Gastrocnemius medialis (tissue), 4 donors: ENCODE results near the gene ADCY2. TPM values are rescaled to one million over a fixed set of nuclear protein-coding genes. Genes with fewer than 3 reads are reported as not detected.

Source experiments
- ATAC-seq, 2 donors: fragments of 150-250 bp; one replicate each; pipeline ENCODE4 v1.9.1; 2016
- DNase-seq, 2 donors: peaks; one replicate each; pipeline ENCODE4 v3.0.0-alpha.2; 2019
- H3K27ac ChIP-seq, 4 donors: fragments of 200-600 bp; sonication (generic); 1 replicate in 1 of 4; 2 replicates in 3 of 4; pipeline ENCODE4 v1.5.1; 2016 to 2018; ENCODE audit warnings: mild to moderate bottlenecking in 2 of 4, moderate library complexity in 1 of 4
- H3K27me3 ChIP-seq, 3 donors: fragments of 200-600 bp; sonication (generic) in 2 of 3; 1 replicate in 1 of 3; 2 replicates in 2 of 3; pipeline versions ENCODE4 v1.5.1 to v1.6.0; 2016 to 2019; ENCODE audit warnings: mild to moderate bottlenecking in 1 of 3, moderate library complexity in 1 of 3
- H3K36me3 ChIP-seq, 2 donors: fragments of 200-600 bp; sonication (generic) in 1 of 2; one replicate each; pipeline ENCODE4 v1.5.1; 2017 to 2018
- H3K4me1 ChIP-seq, 2 donors: fragments of 200-600 bp; sonication (generic) in 1 of 2; one replicate each; pipeline ENCODE4 v1.5.1; 2016 to 2017; ENCODE audit warnings: mild to moderate bottlenecking in 2 of 2
- H3K4me3 ChIP-seq, 4 donors: fragments of 200-600 bp; sonication (generic) in 3 of 4; 1 replicate in 1 of 4; 2 replicates in 3 of 4; pipeline ENCODE4 v1.5.1; 2016 to 2019; ENCODE audit warnings: mild to moderate bottlenecking in 2 of 4
- H3K9me3 ChIP-seq, 3 donors: fragments of 200-600 bp; sonication (generic) in 2 of 3; 1 replicate in 1 of 3; 2 replicates in 2 of 3; pipeline ENCODE4 v1.5.1; 2016 to 2019
- CTCF ChIP-seq, 5 experiments: fragments of 450-650 bp in 3 of 5; fragments of 200-600 bp in 2 of 5; sonication (generic) in 2 of 5; IDR thresholded peaks in 4 of 5; conservative IDR thresholded peaks in 1 of 5; 1 replicate in 4 of 5; 2 replicates in 1 of 5; pipeline ENCODE4 v1.5.1; 2016 to 2019; ENCODE audit warnings: antibody characterized with exemption in 5 of 5, mild to moderate bottlenecking in 3 of 5, moderate library complexity in 3 of 5
- POLR2A ChIP-seq, 2 donors: fragments of 450-650 bp; IDR thresholded peaks; one replicate each; pipeline ENCODE4 v1.6.1; 2017; ENCODE audit warnings: antibody characterized with exemption in 2 of 2, mild to moderate bottlenecking in 2 of 2, moderate library complexity in 2 of 2
- in situ Hi-C, 4 donors: fragments of 200-750 bp; cut with MboI; loops; one replicate each; pipeline versions ENCODE4 v1.15.0 to v1.8.0; 2017; ENCODE audit warnings: low sequenced_read_pairs in 4 of 4
- intact Hi-C: fragments of 100-400 bp; cut with DNase I; formaldehyde crosslinking; loops from one replicate; pipeline ENCODE4 v1.15.1; 2023; ENCODE audit warnings: low total_unique reads
- total RNA-seq, 4 donors: library from RNA; depleted of rRNA; stranded (reverse); fragments of >200 nt; gene quantifications; one replicate each; pipeline versions ENCODE4 v1.1.0 to v1.2.3, GENCODE V29; 2016

Gene ADCY2
- total RNA-seq, 4 donors from 2014 or later, result 24.3 to 50.1 (median 36.5) TPM

DNA sequence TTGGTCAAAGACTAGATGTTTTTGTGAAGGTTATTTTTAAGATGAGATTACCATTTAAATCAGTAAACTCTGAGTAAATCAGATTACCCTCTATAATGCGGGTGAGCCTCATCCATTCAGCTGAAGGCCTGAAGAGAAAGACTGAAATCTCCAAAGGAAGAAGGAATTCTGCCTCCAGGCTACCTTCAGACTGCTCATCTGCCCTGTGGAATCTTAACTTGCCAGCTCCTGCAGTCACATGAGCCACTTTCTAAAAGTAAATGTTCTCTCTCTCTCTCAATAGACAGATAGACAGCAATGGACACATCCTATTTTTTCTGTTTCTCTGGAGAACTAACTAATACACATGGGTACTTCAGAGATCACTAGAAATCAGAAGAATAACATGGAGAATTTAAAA lies 272.2 kb downstream of the ADCY2 start:
- intact Hi-C loops (no loop called here), in situ Hi-C loops (no loop called here)
- Histone ChIP-seq H3K36me3 (no peaks in the 10 kb centered on the region), H3K27me3 (no peaks in the 10 kb centered on the region), H3K9me3 (no peaks in the 10 kb centered on the region), H3K27ac (peak overlapping the region in 2 of 4 donors; percentile 17 to 52), H3K4me3 (no peak overlapping the region), H3K4me1 (peaks cover 17 to 22% of the 10 kb centered on the region in 2 donors)
- ATAC-seq (peak; percentile 72 to 80), DNase-seq (no peak)
- TF ChIP-seq CTCF (IDR thresholded peaks at IDR 0.05 in 4 of 5, conservative IDR thresholded peaks at IDR 0.05 in 1 of 5) (no peak), POLR2A (IDR thresholded peaks at IDR 0.05) (no peak)

GRCh38 chr5:7668627-7669026 lies 272.7 kb downstream of the ADCY2 start:
- Histone ChIP-seq H3K9me3 (no peaks in the 10 kb centered on the region), H3K4me1 (peaks cover 21 to 25% of the 10 kb centered on the region in 2 donors), H3K36me3 (no peaks in the 10 kb centered on the region), H3K27me3 (no peaks in the 10 kb centered on the region), H3K4me3 (no peak overlapping the region), H3K27ac (peak overlapping the region in 2 of 4 donors; percentile 17 to 52)
- in situ Hi-C loops, result no loop called here
- ATAC-seq (peak; percentile 61 to 71), DNase-seq (no peak)
- TF ChIP-seq CTCF (IDR thresholded peaks at IDR 0.05 in 4 of 5, conservative IDR thresholded peaks at IDR 0.05 in 1 of 5), result no peak
- TF ChIP-seq POLR2A (IDR thresholded peaks at IDR 0.05), result no peak
- intact Hi-C loops, result no loop called here

DNA sequence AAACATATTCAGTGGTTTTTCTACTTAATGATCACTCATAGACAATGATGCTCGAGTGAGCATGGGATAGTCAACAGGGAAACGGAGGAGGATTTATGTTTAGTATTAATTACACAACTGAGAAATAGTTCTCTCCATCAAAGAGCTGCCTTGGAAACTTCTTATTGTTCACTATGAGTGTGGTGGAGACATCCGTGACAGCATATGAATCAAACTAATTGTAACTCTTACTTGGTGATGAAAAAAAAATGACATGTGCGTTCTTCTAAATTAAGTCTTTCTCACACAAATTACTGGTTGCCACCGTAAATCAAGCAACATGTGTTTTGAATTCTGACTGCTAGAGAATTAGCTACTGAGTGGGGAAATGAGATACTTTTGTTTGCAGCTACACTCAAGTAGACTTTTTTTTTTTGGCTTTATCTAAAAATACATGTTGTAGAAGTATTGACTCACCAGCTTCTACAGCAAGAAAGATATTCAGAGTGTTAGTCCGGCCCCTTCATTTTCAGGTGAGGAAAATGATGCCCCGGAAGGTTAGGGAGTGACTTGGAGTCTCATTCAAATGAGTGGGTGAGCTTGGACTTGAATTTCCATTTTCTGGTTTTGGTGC lies 275.5 kb downstream of the ADCY2 start:
- TF ChIP-seq CTCF (IDR thresholded peaks at IDR 0.05 in 4 of 5, conservative IDR thresholded peaks at IDR 0.05 in 1 of 5), result no peak
- no peak for TF ChIP-seq POLR2A (IDR thresholded peaks at IDR 0.05)
- Histone ChIP-seq H3K4me1 (peaks cover 28 to 32% of the 10 kb centered on the region in 2 donors), H3K9me3 (no peaks in the 10 kb centered on the region), H3K27ac (no peak overlapping the region), H3K36me3 (no peaks in the 10 kb centered on the region), H3K27me3 (no peaks in the 10 kb centered on the region), H3K4me3 (no peak overlapping the region)
- intact Hi-C loops, result no loop called here
- DNase-seq (no peak), ATAC-seq (no peak)
- in situ Hi-C loops, result no loop called here

DNA sequence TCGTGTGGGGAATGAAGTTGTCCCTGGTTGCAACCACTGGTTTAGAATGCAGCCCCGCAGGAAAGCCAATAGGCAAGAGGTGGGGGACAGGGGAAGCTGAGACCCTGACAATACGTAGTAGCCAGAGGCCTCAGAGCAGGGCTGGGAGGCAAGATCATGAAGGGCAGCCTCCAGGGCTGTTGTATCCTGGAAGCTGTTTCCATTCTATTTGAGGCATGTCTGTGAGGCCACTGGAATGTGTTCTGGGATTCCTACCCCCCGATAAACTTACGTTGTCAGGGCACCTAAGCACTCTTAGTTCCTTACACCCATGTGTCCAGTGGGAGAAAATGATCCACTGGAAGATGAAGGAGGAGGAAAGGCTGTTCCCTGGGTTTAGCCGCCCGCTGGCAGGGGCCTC lies 277.7 kb downstream of the ADCY2 start:
- Histone ChIP-seq H3K27ac (peak overlapping the region in 1 of 4 donors; percentile 8), H3K4me1 (peaks cover 36 to 45% of the 10 kb centered on the region in 2 donors), H3K4me3 (no peak overlapping the region), H3K27me3 (no peaks in the 10 kb centered on the region), H3K9me3 (no peaks in the 10 kb centered on the region), H3K36me3 (no peaks in the 10 kb centered on the region)
- in situ Hi-C loops (no loop called here), intact Hi-C loops (no loop called here)
- DNase-seq (no peak), ATAC-seq (peak in 1 of 2 donors; percentile 53)
- TF ChIP-seq POLR2A (IDR thresholded peaks at IDR 0.05), result no peak
- no peak for TF ChIP-seq CTCF (IDR thresholded peaks at IDR 0.05 in 4 of 5, conservative IDR thresholded peaks at IDR 0.05 in 1 of 5)

- DNase-seq (no peak), ATAC-seq (no peak)
- TF ChIP-seq CTCF (IDR thresholded peaks at IDR 0.05 in 4 of 5, conservative IDR thresholded peaks at IDR 0.05 in 1 of 5), result no peak
- no peak for TF ChIP-seq POLR2A (IDR thresholded peaks at IDR 0.05)
- in situ Hi-C loops (no loop called here), intact Hi-C loops (no loop called here)
- H3K36me3 ChIP-seq, result no peaks in the 10 kb centered on the region
- no peaks in the 10 kb centered on the region for H3K27me3 ChIP-seq
- H3K4me3 ChIP-seq, result no peak overlapping the region
- peaks cover 40 to 49% of the 10 kb centered on the region in 2 donors for H3K4me1 ChIP-seq
- no peak overlapping the region for H3K27ac ChIP-seq
- no peaks in the 10 kb centered on the region for H3K9me3 ChIP-seq
Measured at GRCh38 chr5:7676455-7676854, 280.5 kb downstream of the ADCY2 start.
